HEK293T (cell line): ENCODE data around the gene NIBAN1.

Experiments used
- CTCF ChIA-PET: fragments of 350-600 bp; formaldehyde crosslinking; extraction: SDS; loops from one replicate; lab custom pipeline; 2021; ENCODE audit warnings: antibody characterized with exemption, inconsistent platforms; lab: Yijun Ruan, JAX
- POLR2A ChIA-PET: fragments of 350-600 bp; formaldehyde crosslinking; extraction: SDS; loops from one replicate; lab custom pipeline; 2020; ENCODE audit warnings: antibody characterized with exemption, inconsistent platforms; lab: Yijun Ruan, JAX
- DNase-seq: peaks from one replicate; pipeline ENCODE4 v3.0.0; 2012; ENCODE audit warnings: mixed read lengths; ENCODE audit errors: extremely low spot score
- ARNT ChIP-seq: fragments of 450-650 bp; IDR thresholded peaks from 2 replicates; pipeline ENCODE4 v1.6.1; 2017; ENCODE audit warnings: mild to moderate bottlenecking
- BHLHE40 ChIP-seq: fragments of 450-650 bp; IDR thresholded peaks from 2 replicates; pipeline ENCODE4 v1.6.1; 2016; ENCODE audit warnings: mild to moderate bottlenecking, moderate library complexity, borderline replicate concordance
- CTBP1 ChIP-seq: fragments of 450-650 bp; IDR thresholded peaks from 2 replicates; pipeline ENCODE4 v1.6.1; 2016; ENCODE audit warnings: borderline replicate concordance
- ELF4 ChIP-seq: fragments of 450-650 bp; IDR thresholded peaks from 2 replicates; pipeline ENCODE4 v1.6.1; 2017; ENCODE audit warnings: antibody characterized with exemption
- FOXA1 ChIP-seq: fragments of 450-650 bp; IDR thresholded peaks from 2 replicates; pipeline ENCODE4 v1.6.1; 2016; ENCODE audit warnings: mild to moderate bottlenecking
- FOXK2 ChIP-seq: fragments of 450-650 bp; IDR thresholded peaks from 2 replicates; pipeline ENCODE4 v1.6.1; 2016; ENCODE audit warnings: mild to moderate bottlenecking
- FOXM1 ChIP-seq: fragments of 450-650 bp; IDR thresholded peaks from 2 replicates; pipeline ENCODE4 v1.6.1; 2017; ENCODE audit warnings: mild to moderate bottlenecking, borderline replicate concordance
- HDGF ChIP-seq: fragments of 450-650 bp; IDR thresholded peaks from 2 replicates; pipeline ENCODE4 v1.6.1; 2017; ENCODE audit warnings: antibody characterized with exemption, borderline replicate concordance
- L3MBTL2 ChIP-seq: fragments of 450-650 bp; conservative IDR thresholded peaks from 2 replicates; pipeline ENCODE4 v1.6.1; 2016; ENCODE audit warnings: mild to moderate bottlenecking
- LEF1 ChIP-seq: fragments of 450-650 bp; IDR thresholded peaks from 2 replicates; pipeline ENCODE4 v1.6.1; 2017; ENCODE audit warnings: mild to moderate bottlenecking, borderline replicate concordance
- NFRKB ChIP-seq: fragments of 450-650 bp; IDR thresholded peaks from 2 replicates; pipeline ENCODE4 v1.6.1; 2016; ENCODE audit warnings: mild to moderate bottlenecking, moderate library complexity
- SP1 ChIP-seq: fragments of 450-650 bp; IDR thresholded peaks from 2 replicates; pipeline ENCODE4 v1.6.1; 2017
- SUZ12 ChIP-seq: fragments of 450-650 bp; IDR thresholded peaks from 2 replicates; pipeline ENCODE4 v1.6.1; 2016; ENCODE audit warnings: mild to moderate bottlenecking
- TARDBP ChIP-seq: fragments of 450-650 bp; IDR thresholded peaks from 2 replicates; pipeline ENCODE4 v1.6.1; 2016
- ZNF384 ChIP-seq: fragments of 450-650 bp; IDR thresholded peaks from 2 replicates; pipeline ENCODE4 v1.6.1; 2016
- TF ChIP-seq, protein P1 (sequence below): fragments of 450-650 bp; IDR thresholded peaks from 2 replicates; pipeline ENCODE4 v1.6.1; 2016

NIBAN1 gene, protein sequence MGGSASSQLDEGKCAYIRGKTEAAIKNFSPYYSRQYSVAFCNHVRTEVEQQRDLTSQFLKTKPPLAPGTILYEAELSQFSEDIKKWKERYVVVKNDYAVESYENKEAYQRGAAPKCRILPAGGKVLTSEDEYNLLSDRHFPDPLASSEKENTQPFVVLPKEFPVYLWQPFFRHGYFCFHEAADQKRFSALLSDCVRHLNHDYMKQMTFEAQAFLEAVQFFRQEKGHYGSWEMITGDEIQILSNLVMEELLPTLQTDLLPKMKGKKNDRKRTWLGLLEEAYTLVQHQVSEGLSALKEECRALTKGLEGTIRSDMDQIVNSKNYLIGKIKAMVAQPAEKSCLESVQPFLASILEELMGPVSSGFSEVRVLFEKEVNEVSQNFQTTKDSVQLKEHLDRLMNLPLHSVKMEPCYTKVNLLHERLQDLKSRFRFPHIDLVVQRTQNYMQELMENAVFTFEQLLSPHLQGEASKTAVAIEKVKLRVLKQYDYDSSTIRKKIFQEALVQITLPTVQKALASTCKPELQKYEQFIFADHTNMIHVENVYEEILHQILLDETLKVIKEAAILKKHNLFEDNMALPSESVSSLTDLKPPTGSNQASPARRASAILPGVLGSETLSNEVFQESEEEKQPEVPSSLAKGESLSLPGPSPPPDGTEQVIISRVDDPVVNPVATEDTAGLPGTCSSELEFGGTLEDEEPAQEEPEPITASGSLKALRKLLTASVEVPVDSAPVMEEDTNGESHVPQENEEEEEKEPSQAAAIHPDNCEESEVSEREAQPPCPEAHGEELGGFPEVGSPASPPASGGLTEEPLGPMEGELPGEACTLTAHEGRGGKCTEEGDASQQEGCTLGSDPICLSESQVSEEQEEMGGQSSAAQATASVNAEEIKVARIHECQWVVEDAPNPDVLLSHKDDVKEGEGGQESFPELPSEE

DNA sequence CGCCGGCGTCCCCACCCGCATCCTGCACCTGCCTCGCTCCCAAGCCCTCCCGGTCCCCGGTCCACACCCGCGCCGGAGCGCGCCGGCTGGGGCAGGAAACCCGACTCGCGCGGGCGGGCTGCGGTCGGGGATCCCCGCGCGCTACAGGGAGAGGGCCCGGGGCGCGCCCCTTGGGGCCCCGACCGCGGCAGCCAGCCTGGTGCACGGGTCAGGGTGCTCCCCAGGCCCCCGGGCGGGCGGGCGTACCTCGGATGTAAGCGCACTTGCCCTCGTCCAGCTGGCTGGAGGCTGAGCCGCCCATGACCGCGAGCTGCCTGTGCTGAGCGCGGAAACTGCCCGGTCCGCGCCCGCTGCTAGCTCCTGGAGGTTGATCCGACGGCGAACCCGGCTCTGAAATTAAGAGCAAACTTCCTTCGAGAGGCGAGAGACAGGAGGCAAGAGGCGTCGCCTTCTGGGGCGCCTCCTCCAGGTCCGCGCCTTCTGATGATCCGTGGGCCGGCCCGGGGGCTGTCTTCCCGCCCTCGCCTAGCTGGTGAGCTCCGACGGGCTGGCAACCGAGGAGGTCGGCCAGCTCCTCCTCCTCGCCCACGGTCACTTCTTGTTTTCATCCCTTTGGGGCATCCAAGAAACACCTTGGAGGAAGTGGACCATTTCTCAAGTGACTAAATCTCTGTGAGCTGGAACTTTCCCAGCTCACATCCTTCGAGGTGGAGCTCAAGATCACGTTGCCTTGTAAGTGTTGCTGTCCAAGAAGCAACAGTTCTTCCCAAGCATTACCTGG lies at the start of gene NIBAN1:
Gene NIBAN1 (minus strand): TSS at position 453 of the 781 bp plus-strand sequence. CDS start 152 bp downstream, at position 301.
- CTCF ChIA-PET = interaction anchor here (1.4 kb wide), 1 partner anchor 196 kb away, joined by 6 read pairs; no protein-coding TSS in a partner anchor
- POLR2A ChIA-PET = interaction anchor here (1.3 to 2.8 kb wide), 3 partner anchors 16 to 31 kb away, joined by 3 to 7 read pairs (median 4); no protein-coding TSS in a partner anchor
- TF ChIP-seq L3MBTL2 = peak; percentile 17
- TF ChIP-seq ARNT = no peak

DNA sequence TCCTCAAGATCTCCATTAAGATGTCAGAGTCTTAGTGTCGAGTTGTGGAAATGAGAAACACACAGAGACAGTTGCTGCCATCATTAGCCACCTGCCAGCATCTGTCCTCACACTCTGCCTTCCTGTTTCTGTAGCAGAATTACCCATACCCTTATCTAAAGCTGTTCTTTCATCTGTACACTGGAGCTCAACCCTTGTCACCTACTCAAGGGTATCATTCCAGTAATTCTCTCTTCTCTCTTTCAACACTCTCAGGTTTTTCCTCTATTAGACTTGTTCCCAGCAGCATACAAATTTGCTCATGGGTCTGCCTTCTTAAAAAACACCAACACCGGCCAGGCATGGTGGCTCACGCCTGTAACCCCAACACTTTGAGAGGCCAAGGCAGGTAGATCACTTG lies 43.7 kb upstream of the NIBAN1 start:
- DNase-seq = no peak
- POLR2A ChIA-PET = no interaction called here
- TF ChIP-seq NFRKB = no peak
- TF ChIP-seq ZNF384 = no peak
- no peak for TF ChIP-seq ELF4
- TF ChIP-seq LEF1 = no peak
- TF ChIP-seq FOXK2 = no peak
- no peak for TF ChIP-seq L3MBTL2
- TF ChIP-seq FOXM1 = no peak
- no peak for TF ChIP-seq SUZ12
- no peak for TF ChIP-seq CTBP1
- no peak for TF ChIP-seq SP1
- TF ChIP-seq FOXA1 = no peak
- TF ChIP-seq, protein P1, sequence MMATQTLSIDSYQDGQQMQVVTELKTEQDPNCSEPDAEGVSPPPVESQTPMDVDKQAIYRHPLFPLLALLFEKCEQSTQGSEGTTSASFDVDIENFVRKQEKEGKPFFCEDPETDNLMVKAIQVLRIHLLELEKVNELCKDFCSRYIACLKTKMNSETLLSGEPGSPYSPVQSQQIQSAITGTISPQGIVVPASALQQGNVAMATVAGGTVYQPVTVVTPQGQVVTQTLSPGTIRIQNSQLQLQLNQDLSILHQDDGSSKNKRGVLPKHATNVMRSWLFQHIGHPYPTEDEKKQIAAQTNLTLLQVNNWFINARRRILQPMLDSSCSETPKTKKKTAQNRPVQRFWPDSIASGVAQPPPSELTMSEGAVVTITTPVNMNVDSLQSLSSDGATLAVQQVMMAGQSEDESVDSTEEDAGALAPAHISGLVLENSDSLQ = no peak
- TF ChIP-seq TARDBP = no peak
- no peak for TF ChIP-seq BHLHE40
- TF ChIP-seq ARNT = no peak
- TF ChIP-seq HDGF = no peak
- CTCF ChIA-PET = no interaction called here

More for the DNA sequence above, at the start of gene NIBAN1:
- peak; percentile 42 for DNase-seq

DNA sequence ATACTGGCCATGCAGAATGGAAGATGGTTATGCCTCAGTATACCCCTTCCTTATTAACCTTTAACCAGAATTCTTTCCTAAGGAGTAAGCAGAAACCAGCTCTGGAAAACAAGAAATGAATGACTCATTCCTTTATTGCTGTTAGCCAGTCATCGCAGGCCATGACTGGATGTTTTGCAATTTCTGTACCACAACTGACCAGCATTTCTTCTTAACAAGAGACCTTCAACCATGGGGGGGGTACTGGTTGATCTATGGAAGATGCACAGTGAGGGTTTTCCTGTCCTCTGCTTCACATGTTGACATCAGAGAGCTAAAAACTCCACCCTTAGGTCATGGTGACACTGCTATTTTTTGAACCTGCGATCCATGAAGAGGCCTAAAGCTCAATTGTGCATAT lies 43.0 kb upstream of the NIBAN1 start:
- POLR2A ChIA-PET = no interaction called here

DNA sequence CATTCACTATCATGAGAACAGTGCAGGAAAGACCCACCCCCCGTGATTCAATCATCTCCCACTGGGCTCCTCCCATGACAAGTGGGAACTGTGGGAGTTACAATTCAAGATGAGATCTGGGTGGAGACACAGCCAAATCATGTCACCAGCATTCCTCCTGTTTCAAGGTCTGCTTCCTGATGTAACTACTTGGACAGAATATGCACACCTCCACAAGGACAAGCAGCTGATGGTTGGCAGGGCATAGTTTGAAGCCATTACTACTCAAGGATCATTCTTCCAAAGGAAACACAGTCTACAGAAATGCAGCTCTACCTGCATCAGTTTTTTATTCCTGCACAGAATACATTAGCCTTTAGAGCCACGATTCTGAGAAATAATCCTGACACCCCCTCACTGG lies 42.6 kb upstream of the NIBAN1 start:
- no peak for TF ChIP-seq LEF1
- TF ChIP-seq ARNT = no peak
- no peak for TF ChIP-seq L3MBTL2
- no peak for TF ChIP-seq HDGF
- no peak for TF ChIP-seq ELF4
- TF ChIP-seq TARDBP = no peak
- no peak for TF ChIP-seq BHLHE40
- no peak for TF ChIP-seq ZNF384
- no peak for TF ChIP-seq FOXM1
- TF ChIP-seq FOXA1 = no peak
- no peak for TF ChIP-seq NFRKB
- TF ChIP-seq SUZ12 = no peak
- no peak for TF ChIP-seq SP1
- no peak for TF ChIP-seq FOXK2
- TF ChIP-seq CTBP1 = no peak
- TF ChIP-seq, protein P1 = no peak
- DNase-seq = no peak
- ChIA-PET CTCF (no interaction called here), POLR2A (no interaction called here)

More for the DNA sequence above, 43.0 kb upstream of the NIBAN1 start:
- no peak for TF ChIP-seq SP1
- no peak for TF ChIP-seq CTBP1
- no peak for TF ChIP-seq ARNT
- no peak for TF ChIP-seq BHLHE40
- no peak for TF ChIP-seq HDGF
- TF ChIP-seq L3MBTL2 = no peak
- TF ChIP-seq FOXA1 = no peak
- TF ChIP-seq SUZ12 = no peak
- no peak for TF ChIP-seq FOXK2
- TF ChIP-seq LEF1 = no peak
- TF ChIP-seq ELF4 = no peak
- no peak for TF ChIP-seq TARDBP
- TF ChIP-seq, protein P1 = no peak
- no peak for TF ChIP-seq NFRKB
- no peak for TF ChIP-seq ZNF384
- no peak for TF ChIP-seq FOXM1
- no peak for DNase-seq
- CTCF ChIA-PET = no interaction called here

DNA sequence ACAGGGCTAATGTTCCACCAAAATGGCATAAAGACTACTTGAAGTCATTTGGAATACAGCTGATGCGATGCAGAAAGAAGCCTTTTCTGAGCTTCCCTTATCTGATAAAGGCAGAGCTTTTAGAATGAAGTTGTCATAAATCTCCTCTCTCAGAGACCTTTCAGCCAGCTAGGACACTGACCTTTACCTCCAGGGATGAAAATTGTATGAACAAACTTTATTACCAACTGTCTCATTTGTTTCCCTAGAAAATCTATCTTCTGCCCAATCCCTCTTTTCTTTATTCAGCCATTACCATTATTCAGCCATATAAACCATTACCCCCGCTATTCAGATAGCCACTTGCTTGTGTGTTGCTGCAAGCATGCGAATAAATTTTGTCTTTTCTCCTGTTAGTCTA lies 41.3 kb upstream of the NIBAN1 start:
- ChIA-PET POLR2A (no interaction called here), CTCF (interaction anchor here (0.6 kb wide), 1 partner anchor 32 kb away, joined by 3 read pairs; no protein-coding TSS in a partner anchor)
- DNase-seq = no peak
- TF ChIP-seq NFRKB = no peak
- TF ChIP-seq ZNF384 = no peak
- no peak for TF ChIP-seq FOXK2
- TF ChIP-seq, protein P1 = no peak
